HepG2 (cell line): ENCODE measurements around the gene ZFTA. TPM values are rescaled to one million over a fixed set of nuclear protein-coding genes. Genes with fewer than 3 reads are reported as not detected.

ENCODE experiments used
- DMAP1 ChIP-seq: IDR thresholded peaks from 2 replicates; pipeline ENCODE4 v1.6.1; 2016
- FOXA1 ChIP-seq, 2 experiments: fragments of 450-650 bp in 1 of 2; sonication (generic) in 1 of 2; formaldehyde crosslinking in 1 of 2; IDR thresholded peaks; 2 replicates each; pipeline versions ENCODE4 v1.4.0 to v1.6.1; 2016 to 2020; ENCODE audit warnings: missing genetic modification reagents in 1 of 2
- FOXP4 ChIP-seq: sonication (generic); formaldehyde crosslinking; IDR thresholded peaks from 2 replicates; pipeline ENCODE4 v1.4.0; 2020; ENCODE audit warnings: missing genetic modification reagents
- HIVEP1 ChIP-seq: sonication (generic); formaldehyde crosslinking; IDR thresholded peaks from 2 replicates; pipeline ENCODE4 v1.4.0; 2020; ENCODE audit warnings: mild to moderate bottlenecking, missing genetic modification reagents
- HNF4G ChIP-seq, 2 experiments: sonication (generic) in 1 of 2; formaldehyde crosslinking in 1 of 2; IDR thresholded peaks; 2 replicates each; pipeline versions ENCODE4 v1.4.0 to v1.6.1; 2011 to 2020; ENCODE audit warnings: borderline replicate concordance in 2 of 2, low read depth in 2 of 2, mild to moderate bottlenecking in 2 of 2, low read length in 1 of 2, missing genetic modification reagents in 1 of 2, moderate library complexity in 1 of 2
- IKZF5 ChIP-seq: IDR thresholded peaks from 2 replicates; pipeline ENCODE4 v1.6.1; 2018; ENCODE audit warnings: missing genetic modification reagents, mild to moderate bottlenecking, missing compliant biosample characterization
- ISL2 ChIP-seq: sonication (generic); formaldehyde crosslinking; IDR thresholded peaks from 2 replicates; pipeline ENCODE4 v1.5.0; 2020; ENCODE audit warnings: missing genetic modification reagents
- KAT8 ChIP-seq: IDR thresholded peaks from 2 replicates; pipeline ENCODE4 v1.6.1; 2016; ENCODE audit warnings: missing genetic modification reagents, missing compliant biosample characterization
- PAXIP1 ChIP-seq: sonication (generic); formaldehyde crosslinking; conservative IDR thresholded peaks from 2 replicates; pipeline ENCODE4 v1.4.0; 2020; ENCODE audit warnings: mild to moderate bottlenecking, missing genetic modification reagents, moderate library complexity
- PHF21A ChIP-seq: sonication (generic); formaldehyde crosslinking; IDR thresholded peaks from 2 replicates; pipeline ENCODE4 v1.5.0; 2020; ENCODE audit warnings: mild to moderate bottlenecking, missing genetic modification reagents
- SOX13 ChIP-seq, 3 experiments: fragments of 450-650 bp in 1 of 3; sonication (generic) in 1 of 3; formaldehyde crosslinking in 1 of 3; IDR thresholded peaks in 2 of 3; conservative IDR thresholded peaks in 1 of 3; 2 replicates each; pipeline versions ENCODE4 v1.5.0 to v1.6.1; 2016 to 2020; ENCODE audit warnings: antibody characterized with exemption in 1 of 3, mild to moderate bottlenecking in 1 of 3, missing compliant biosample characterization in 1 of 3, missing genetic modification reagents in 1 of 3, moderate library complexity in 1 of 3
- TFAP4 ChIP-seq: sonication (generic); IDR thresholded peaks from 2 replicates; pipeline ENCODE4 v1.6.1; 2016; ENCODE audit warnings: low read depth, borderline replicate concordance
- ZNF136 ChIP-seq: sonication (generic); formaldehyde crosslinking; IDR thresholded peaks from 2 replicates; pipeline ENCODE4 v1.8.1; 2022; ENCODE audit warnings: low read depth, mild to moderate bottlenecking, moderate library complexity, missing genetic modification reagents
- ZNF329 ChIP-seq: sonication (generic); formaldehyde crosslinking; IDR thresholded peaks from 2 replicates; pipeline ENCODE4 v1.9.0; 2021; ENCODE audit warnings: low read depth, mild to moderate bottlenecking, missing genetic modification reagents
- ZNF431 ChIP-seq: sonication (generic); formaldehyde crosslinking; IDR thresholded peaks from 2 replicates; pipeline ENCODE4 v1.9.0; 2022; ENCODE audit warnings: missing genetic modification reagents, low read depth, mild to moderate bottlenecking, borderline replicate concordance
- ZNF644 ChIP-seq: IDR thresholded peaks from 2 replicates; pipeline ENCODE4 v1.6.1; 2016; ENCODE audit warnings: low read depth
- ZNF841 ChIP-seq: sonication (generic); formaldehyde crosslinking; IDR thresholded peaks from 2 replicates; pipeline ENCODE4 v1.8.1; 2023; ENCODE audit warnings: missing genetic modification reagents, borderline replicate concordance
- ZNF850 ChIP-seq: sonication (generic); formaldehyde crosslinking; conservative IDR thresholded peaks from 2 replicates; pipeline ENCODE4 v1.9.0; 2021; ENCODE audit warnings: mild to moderate bottlenecking, missing genetic modification reagents
- polyA plus RNA-seq, 8 experiments: library from polyadenylated mRNA; depleted of rRNA in 3 of 8; stranded (reverse) in 7 of 8; unstranded in 1 of 8; fragments of >200 nt; fragmentation: Illumina TruSeq in 4 of 8; extraction: Trizol in 4 of 8; gene quantifications; 2 replicates each; pipeline versions ENCODE4 v1.2.1 to v1.2.3, GENCODE V29; 2011 to 2016; ENCODE audit warnings: low read depth in 4 of 8, missing spikeins in 1 of 8, mixed read lengths in 1 of 8; ENCODE audit not compliant: insufficient read depth in 1 of 8
- total RNA-seq, 5 experiments: library from RNA; depleted of rRNA; stranded (reverse); fragments of >200 nt; fragmentation: Illumina TruSeq; extraction: Trizol; gene quantifications; 2 replicates each; pipeline ENCODE4 v1.2.3, GENCODE V29; 2016; ENCODE audit warnings: low read depth in 1 of 5

The ZFTA gene
- total and polyA plus RNA-seq, 2 of the 13 experiments (the other 11 are each of a cell fraction or from before 2014, with no cell fraction given), result 3.9 to 10.4 TPM

- TF ChIP-seq ZNF644 (CRISPR knock-in tag) (no peak), DMAP1 (0 out of 2 replicates have a peak, but pooled peaks have one; percentile 29), FOXA1 (IDR thresholded peaks at IDR 0.05) (no peak), FOXA1 (CRISPR knock-in tag; IDR thresholded peaks at IDR 0.05) (peak; percentile 49; the same call in 1 of the 2 replicates), TFAP4 (peak; percentile 74), HIVEP1 (CRISPR knock-in tag) (0 out of 2 replicates have a peak, but pooled peaks have one; percentile 8), HNF4G (IDR thresholded peaks at IDR 0.05; ENCODE audit: borderline replicate concordance, low read depth, low read length) (no peak), HNF4G (CRISPR knock-in tag; IDR thresholded peaks at IDR 0.05; ENCODE audit: borderline replicate concordance, low read depth) (0 out of 2 replicates have a peak, but pooled peaks have one; percentile 19), ZNF841 (CRISPR knock-in tag) (no peak), FOXP4 (CRISPR knock-in tag) (peak; percentile 38; the same call in 1 of the 2 replicates), ISL2 (CRISPR knock-in tag) (0 out of 2 replicates have a peak, but pooled peaks have one; percentile 15), IKZF5 (CRISPR knock-in tag) (0 out of 2 replicates have a peak, but pooled peaks have one; percentile 18), ZNF431 (CRISPR knock-in tag) (no peak), ZNF850 (0 out of 2 replicates have a peak, but pooled peaks have one; percentile 19), ZNF329 (CRISPR knock-in tag) (0 out of 2 replicates have a peak, but pooled peaks have one; percentile 28), ZNF136 (CRISPR knock-in tag) (no peak), KAT8 (CRISPR knock-in tag) (0 out of 2 replicates have a peak, but pooled peaks have one; percentile 20), PHF21A (CRISPR knock-in tag) (0 out of 2 replicates have a peak, but pooled peaks have one; percentile 22), PAXIP1 (peak; percentile 25; the same call in 1 of the 2 replicates), SOX13 (IDR thresholded peaks at IDR 0.05) (no peak), SOX13 (CRISPR knock-in tag; conservative IDR thresholded peaks at IDR 0.05 in 1 of 2, IDR thresholded peaks at IDR 0.05 in 1 of 2) (peak in 1 of 2 experiments; percentile 46; a peak in 1 of 4 replicates)
Measured at GRCh38 chr11:63766531-63767235, 1.9 kb downstream of the ZFTA start (continued).
